GM21529 (cell line): ENCODE measurements around the gene CA11.
"Not testable (repeated sequence)": the region's sequence is repeated elsewhere in the genome, so short reads cannot be mapped to it uniquely, and the experiment has no call there.

ENCODE experiments used
- ATAC-seq: cut with Tn5 transposase; IDR thresholded peaks from one replicate; pipeline ENCODE4 v1.9.1; 2021; ENCODE audit not compliant: unreplicated experiment

CA11 gene

DNA sequence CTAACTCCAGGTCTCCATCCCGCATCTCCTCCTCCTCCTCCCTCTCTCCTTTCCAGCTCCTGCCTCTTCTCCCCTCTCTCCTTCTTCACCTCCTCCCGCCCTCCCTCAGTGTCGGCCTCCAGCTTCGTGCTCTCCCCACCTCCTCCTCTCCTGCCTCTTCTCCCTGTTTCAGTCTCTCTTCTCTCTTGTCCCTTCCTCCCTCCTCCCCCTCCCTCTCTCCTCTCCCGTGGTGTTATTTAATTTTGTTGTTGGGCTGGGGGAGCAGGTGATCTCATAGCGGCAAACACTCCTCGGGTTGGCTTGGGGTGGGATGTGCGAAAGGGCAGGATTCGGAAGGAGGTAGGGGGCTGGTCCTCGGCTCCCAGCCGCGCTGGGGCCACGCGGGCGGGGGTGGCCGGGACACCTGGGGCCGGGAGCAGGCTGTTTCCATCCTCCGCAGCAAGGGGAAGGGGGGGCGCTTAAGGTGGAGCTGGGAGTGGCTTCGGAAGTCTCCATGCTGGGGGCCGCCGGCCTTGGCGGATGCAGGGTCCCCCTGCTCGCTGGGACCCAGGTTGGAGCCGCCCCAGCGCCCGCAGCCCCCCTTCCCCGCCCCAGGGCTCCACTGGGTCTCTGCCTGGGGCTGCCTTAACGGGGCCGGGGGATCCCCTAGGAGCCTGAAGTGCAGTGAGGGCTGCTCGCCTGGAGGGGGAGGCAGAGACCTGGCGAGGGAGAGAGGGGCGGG is at the start of gene CA11:
Gene CA11 (minus strand): TSS at position 187 of the 721 bp plus-strand sequence. CDS start 555 bp downstream, outside the sequence.
- ATAC-seq, result peak; percentile 73

- ATAC-seq, result not testable (repeated sequence)
Measured at GRCh38 chr19:48693629-48694028, 47.6 kb upstream of the CA11 start.

- no peak for ATAC-seq
Measured at GRCh38 chr19:48689449-48689848, 43.5 kb upstream of the CA11 start.

- ATAC-seq, result no peak
Measured at GRCh38 chr19:48687776-48688175, 41.8 kb upstream of the CA11 start.

DNA sequence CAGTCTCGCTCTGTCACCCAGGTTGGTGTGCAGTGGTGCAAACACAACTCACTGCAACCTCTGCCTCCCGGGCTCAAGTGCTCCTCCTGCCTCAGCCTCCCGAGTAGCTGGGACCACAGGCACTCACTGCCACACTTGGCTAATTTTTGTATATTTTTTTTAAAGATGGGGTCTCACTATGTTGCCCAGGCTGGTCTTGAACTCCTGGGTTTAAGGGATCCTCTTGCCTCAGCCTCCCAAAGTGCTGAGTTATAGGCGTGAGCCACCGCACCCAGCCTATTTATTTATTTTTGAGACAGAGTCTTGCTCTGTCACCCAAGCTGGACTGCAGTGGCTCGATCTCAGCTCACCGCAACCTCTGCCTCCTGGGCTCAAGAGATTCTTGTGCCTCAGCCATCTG is 40.6 kb upstream of the CA11 start:
- not testable (repeated sequence) for ATAC-seq

DNA sequence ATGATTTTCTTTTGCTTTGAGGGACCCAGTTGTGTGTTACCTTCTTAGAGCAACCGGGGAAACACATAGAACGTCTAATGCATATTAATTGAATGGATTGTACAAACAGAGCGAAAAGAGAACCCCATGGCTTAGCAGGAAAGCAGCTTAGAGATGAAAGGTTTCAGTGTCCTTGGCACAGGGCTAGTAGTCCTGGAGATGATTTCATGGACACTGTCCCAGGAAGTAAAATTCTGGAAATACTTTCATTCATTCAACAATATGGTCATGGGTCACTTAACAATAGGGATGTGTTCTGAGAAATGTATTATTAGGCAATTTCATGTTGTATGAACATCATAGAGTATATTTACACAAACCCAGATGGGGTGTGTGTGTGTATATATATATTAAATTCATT is 40.1 kb upstream of the CA11 start:
- ATAC-seq, result no peak

- no peak for ATAC-seq
Measured at GRCh38 chr19:48685583-48685982, 39.6 kb upstream of the CA11 start.

- no peak for ATAC-seq
Measured at GRCh38 chr19:48683349-48683748, 37.4 kb upstream of the CA11 start.

GRCh38 chr19:48681127-48681470 is 35.1 kb upstream of the CA11 start:
- no peak for ATAC-seq

DNA sequence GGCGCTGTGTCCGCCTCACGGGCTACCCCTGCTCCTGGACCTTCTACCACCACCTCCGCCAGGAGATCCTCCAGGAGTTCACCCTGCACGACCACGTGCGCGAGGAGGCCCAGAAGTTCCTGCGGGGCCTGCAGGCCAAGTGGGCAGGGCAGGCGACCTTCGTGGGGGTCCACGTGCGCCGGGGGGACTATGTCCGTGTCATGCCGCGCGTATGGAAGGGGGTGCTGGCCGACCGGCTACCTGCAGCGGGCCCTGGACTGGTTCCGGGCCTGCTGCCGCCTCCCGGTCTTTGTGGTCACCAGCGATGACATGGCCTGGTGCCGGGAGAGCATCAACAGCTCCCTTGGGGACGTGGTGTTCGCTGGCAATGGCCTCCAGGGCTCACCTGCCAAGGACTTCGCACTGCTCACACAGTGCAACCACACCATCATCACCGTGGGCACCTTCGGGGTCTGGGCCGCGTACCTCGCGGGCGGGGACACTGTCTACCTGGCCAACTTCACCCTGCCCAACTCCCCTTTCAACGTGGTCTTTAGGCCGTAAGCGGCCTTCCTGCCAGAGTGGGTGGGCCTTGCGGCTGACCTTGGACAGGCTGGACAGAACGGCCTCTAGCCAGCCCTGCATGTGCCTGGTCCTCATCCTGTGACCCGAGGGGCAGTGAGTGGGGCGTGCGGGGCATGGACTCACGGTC is 34.6 kb upstream of the CA11 start:
- ATAC-seq, result no peak

DNA sequence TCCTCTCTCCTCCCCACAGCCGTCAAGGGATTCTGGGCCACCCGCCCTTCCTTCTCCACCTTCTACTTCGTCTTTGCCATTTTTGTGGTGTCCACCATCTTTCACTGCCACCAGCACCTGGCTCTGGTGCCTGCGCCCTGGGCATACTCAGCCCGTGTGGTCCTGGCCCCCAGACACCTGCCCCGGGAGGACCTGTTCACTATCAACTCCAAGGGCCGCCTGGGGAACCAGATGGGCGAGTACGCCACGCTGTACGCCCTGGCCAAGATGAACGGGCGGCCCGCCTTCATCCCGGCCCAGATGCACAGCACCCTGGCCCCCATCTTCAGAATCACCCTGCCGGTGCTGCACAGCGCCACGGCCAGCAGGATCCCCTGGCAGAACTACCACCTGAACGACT is 34.0 kb upstream of the CA11 start:
- ATAC-seq, result not testable (repeated sequence)

- no peak for ATAC-seq
Measured at GRCh38 chr19:48678201-48678600, 32.2 kb upstream of the CA11 start.

- ATAC-seq, result no peak
Measured at GRCh38 chr19:48676887-48677286, 30.9 kb upstream of the CA11 start.

GRCh38 chr19:48676487-48676886 is 30.5 kb upstream of the CA11 start:
- no peak for ATAC-seq

- no peak for ATAC-seq
Measured at GRCh38 chr19:48674921-48675824, 29.2 kb upstream of the CA11 start.

- ATAC-seq, result no peak
Measured at GRCh38 chr19:48674216-48674809, 28.3 kb upstream of the CA11 start.

DNA sequence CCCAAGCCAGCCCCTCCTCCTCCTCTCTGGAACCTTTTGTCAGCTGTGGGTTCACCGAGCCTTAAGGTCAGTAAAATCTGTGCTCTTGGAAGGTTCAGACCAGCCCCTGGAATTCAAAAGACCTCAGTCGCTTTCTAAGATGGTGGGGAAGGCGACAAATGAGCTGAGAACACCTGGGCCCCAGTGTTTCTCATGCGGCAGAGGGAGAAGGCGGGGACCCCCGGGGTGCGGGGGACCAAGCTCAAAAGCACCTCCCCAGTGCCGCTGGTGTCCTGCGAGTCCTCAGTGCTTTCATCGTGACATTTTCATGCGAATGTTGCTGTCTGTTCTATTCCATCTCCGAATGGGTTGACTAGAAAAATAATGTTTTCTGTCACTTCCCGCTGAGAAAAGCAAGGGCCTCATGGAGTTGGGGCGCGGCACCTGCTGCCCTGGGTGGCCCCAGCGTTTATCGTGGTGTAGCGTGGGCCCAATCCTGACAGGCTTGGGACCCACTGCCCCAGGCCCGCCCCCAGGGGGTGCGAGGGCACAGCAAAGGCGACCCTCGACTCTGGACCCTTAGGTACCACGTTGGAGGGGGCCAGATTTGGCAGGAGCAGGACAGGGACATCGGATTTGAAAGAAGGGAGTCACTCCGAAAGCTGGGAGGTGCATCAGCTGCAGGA is 27.6 kb upstream of the CA11 start:
- ATAC-seq, result no peak

DNA sequence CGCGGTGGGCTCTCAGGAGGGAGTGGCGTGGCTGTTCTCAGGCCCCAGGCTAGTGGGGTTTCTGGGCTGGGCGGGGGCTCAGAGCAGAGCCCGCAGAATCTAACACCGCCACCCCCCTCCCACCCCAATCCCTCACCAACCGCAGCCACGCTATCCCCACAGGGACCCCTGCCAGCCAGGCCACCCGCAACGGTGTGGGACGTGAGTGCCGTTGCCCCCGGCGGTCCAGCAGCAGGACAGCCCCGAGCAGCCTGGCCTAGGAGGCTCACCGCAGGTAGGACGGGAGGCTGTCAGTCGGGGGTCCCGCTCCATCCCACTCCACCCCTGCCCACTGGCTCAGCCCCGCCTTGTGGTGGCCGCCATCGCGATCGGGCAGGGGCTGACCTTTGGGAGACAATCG is 27.0 kb upstream of the CA11 start, which contains the start of gene NTN5:
Gene NTN5 (minus strand): TSS at position 24 of the 400 bp plus-strand sequence. CDS start 2,031 bp downstream, outside the sequence.
- ATAC-seq, result no peak

- no peak for ATAC-seq
Measured at GRCh38 chr19:48671446-48671995, 25.5 kb upstream of the CA11 start.
